HepG2 (cell line): ENCODE results near the gene CDK5RAP1. TPM values are rescaled to one million over a fixed set of nuclear protein-coding genes. Genes with fewer than 3 reads are reported as not detected.

Experiments used
- BRCA1 ChIP-seq: sonication (generic); formaldehyde crosslinking; IDR thresholded peaks from 2 replicates; pipeline ENCODE4 v1.4.0; 2020; ENCODE audit warnings: missing genetic modification reagents
- CAMTA2 ChIP-seq: sonication (generic); formaldehyde crosslinking; IDR thresholded peaks from 2 replicates; pipeline ENCODE4 v1.4.0; 2020; ENCODE audit warnings: mild to moderate bottlenecking, missing genetic modification reagents, borderline replicate concordance
- EZH2 ChIP-seq: conservative IDR thresholded peaks from 2 replicates; pipeline ENCODE4 v1.6.1; 2012; ENCODE audit warnings: mild to moderate bottlenecking, low read depth, low read length, moderate library complexity
- GABPB1 ChIP-seq: IDR thresholded peaks from 2 replicates; pipeline ENCODE4 v1.6.1; 2016; ENCODE audit warnings: mild to moderate bottlenecking, missing genetic modification reagents, moderate library complexity, missing compliant biosample characterization
- HMG20B ChIP-seq: conservative IDR thresholded peaks from 2 replicates; pipeline ENCODE4 v1.6.1; 2016; ENCODE audit warnings: missing genetic modification reagents, missing compliant biosample characterization
- JARID2 ChIP-seq: sonication (generic); formaldehyde crosslinking; IDR thresholded peaks from 2 replicates; pipeline ENCODE4 v1.8.1; 2023; ENCODE audit warnings: missing genetic modification reagents, inconsistent platforms; ENCODE audit not compliant: insufficient replicate concordance
- KLF15 ChIP-seq: sonication (generic); formaldehyde crosslinking; IDR thresholded peaks from 2 replicates; pipeline ENCODE4 v1.8.1; 2023; ENCODE audit warnings: borderline replicate concordance, mild to moderate bottlenecking, inconsistent platforms, missing genetic modification reagents, mixed read lengths
- MBD4 ChIP-seq: IDR thresholded peaks from 2 replicates; pipeline ENCODE4 v1.6.1; 2012; ENCODE audit warnings: low read length, inconsistent platforms, borderline replicate concordance
- PAX8 ChIP-seq: sonication (generic); formaldehyde crosslinking; IDR thresholded peaks from 2 replicates; pipeline ENCODE4 v1.8.0; 2022; ENCODE audit warnings: mild to moderate bottlenecking, missing genetic modification reagents, borderline replicate concordance
- ZBTB3 ChIP-seq: sonication (generic); formaldehyde crosslinking; IDR thresholded peaks from 2 replicates; pipeline ENCODE4 v1.4.0; 2020; ENCODE audit warnings: low read depth, mild to moderate bottlenecking, moderate library complexity, missing genetic modification reagents, borderline replicate concordance
- ZNF10 ChIP-seq: sonication (generic); formaldehyde crosslinking; IDR thresholded peaks from 2 replicates; pipeline ENCODE4 v1.4.0; 2020; ENCODE audit warnings: mild to moderate bottlenecking, low read depth, missing genetic modification reagents, borderline replicate concordance
- ZNF263 ChIP-seq: sonication (generic); formaldehyde crosslinking; IDR thresholded peaks from 2 replicates; pipeline ENCODE4 v1.4.0; 2020; ENCODE audit warnings: missing genetic modification reagents
- ZNF383 ChIP-seq: sonication (generic); formaldehyde crosslinking; IDR thresholded peaks from 2 replicates; pipeline ENCODE4 v1.4.0; 2020; ENCODE audit warnings: missing genetic modification reagents, mild to moderate bottlenecking, borderline replicate concordance
- ZNF557 ChIP-seq: sonication (generic); formaldehyde crosslinking; IDR thresholded peaks from 2 replicates; pipeline ENCODE4 v1.4.0; 2020; ENCODE audit warnings: missing genetic modification reagents
- ZNF615 ChIP-seq: sonication (generic); formaldehyde crosslinking; IDR thresholded peaks from 2 replicates; pipeline ENCODE4 v1.5.0; 2020; ENCODE audit warnings: mild to moderate bottlenecking, missing genetic modification reagents, borderline replicate concordance
- ZNF781 ChIP-seq: sonication (generic); formaldehyde crosslinking; IDR thresholded peaks from 2 replicates; pipeline ENCODE4 v1.5.1; 2020; ENCODE audit warnings: borderline replicate concordance, mild to moderate bottlenecking, missing genetic modification reagents; ENCODE audit errors: not compliant biosample characterization
- polyA plus RNA-seq, 8 experiments: library from polyadenylated mRNA; depleted of rRNA in 3 of 8; stranded (reverse) in 7 of 8; unstranded in 1 of 8; fragments of >200 nt; fragmentation: Illumina TruSeq in 4 of 8; extraction: Trizol in 4 of 8; gene quantifications; 2 replicates each; pipeline versions ENCODE4 v1.2.1 to v1.2.3, GENCODE V29; 2011 to 2016; ENCODE audit warnings: low read depth in 4 of 8, missing spikeins in 1 of 8, mixed read lengths in 1 of 8; ENCODE audit not compliant: insufficient read depth in 1 of 8
- total RNA-seq, 5 experiments: library from RNA; depleted of rRNA; stranded (reverse); fragments of >200 nt; fragmentation: Illumina TruSeq; extraction: Trizol; gene quantifications; 2 replicates each; pipeline ENCODE4 v1.2.3, GENCODE V29; 2016; ENCODE audit warnings: low read depth in 1 of 5
- TF ChIP-seq, protein P1 (sequence below): sonication (generic); formaldehyde crosslinking; IDR thresholded peaks from 2 replicates; pipeline ENCODE4 v1.4.0; 2020; ENCODE audit warnings: mild to moderate bottlenecking, missing genetic modification reagents, borderline replicate concordance
- TF ChIP-seq, protein P2 (sequence below): sonication (generic); formaldehyde crosslinking; IDR thresholded peaks from 2 replicates; pipeline ENCODE4 v1.5.1; 2020; ENCODE audit warnings: missing genetic modification reagents, mild to moderate bottlenecking, borderline replicate concordance
- TF ChIP-seq, protein P3 (sequence below): sonication (generic); formaldehyde crosslinking; IDR thresholded peaks from 2 replicates; pipeline ENCODE4 v1.8.1; 2023; ENCODE audit warnings: mild to moderate bottlenecking, inconsistent platforms, moderate library complexity, missing genetic modification reagents, borderline replicate concordance
- TF ChIP-seq, protein P4 (sequence below): sonication (generic); formaldehyde crosslinking; IDR thresholded peaks from 2 replicates; pipeline ENCODE4 v1.4.0; 2020; ENCODE audit warnings: mild to moderate bottlenecking, missing genetic modification reagents

Gene CDK5RAP1
- total and polyA plus RNA-seq, 2 of the 13 experiments (the other 11 are each of a cell fraction or from before 2014, with no cell fraction given) = 53.6 to 98.2 TPM

DNA sequence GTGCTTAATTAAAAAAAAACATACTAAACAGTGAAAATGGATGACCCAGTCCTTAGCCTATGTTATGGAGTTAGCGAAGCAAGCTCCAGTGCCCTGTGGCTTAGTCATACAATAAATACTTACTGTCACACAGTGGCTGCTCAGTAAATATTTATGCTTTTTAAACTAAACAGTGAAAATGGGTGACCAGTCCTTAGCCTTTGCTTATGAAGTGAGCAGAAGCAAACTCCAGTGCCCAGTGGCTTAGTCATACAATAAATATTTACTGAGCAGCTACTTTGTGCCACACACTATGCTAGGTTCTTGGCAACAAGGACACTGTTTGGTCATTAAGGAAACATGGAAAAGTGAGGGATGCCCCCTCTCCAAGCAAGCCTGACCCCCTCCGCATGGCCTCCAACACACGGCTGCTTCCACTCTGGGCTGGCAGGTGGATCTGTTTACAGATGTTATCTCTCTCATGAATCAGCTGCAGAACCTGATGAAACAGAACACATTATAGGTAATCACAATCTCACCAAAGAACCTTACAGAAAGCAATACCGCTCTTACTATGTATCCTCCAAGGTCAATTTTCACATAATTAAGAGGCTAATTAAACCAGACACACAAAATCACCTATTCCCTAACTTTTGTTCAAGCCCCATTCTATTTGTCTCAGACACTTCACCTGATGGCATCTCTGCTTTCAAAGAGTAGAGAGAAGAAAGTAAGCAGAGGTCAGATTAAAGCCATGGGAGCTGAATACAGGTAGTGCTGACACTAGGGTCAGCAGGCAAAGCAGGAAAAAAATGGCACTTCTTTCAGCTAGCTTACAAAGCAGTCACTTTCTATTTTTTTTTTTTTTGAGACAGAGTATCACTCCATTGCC, 27.3 kb downstream of the CDK5RAP1 start (continued):
- TF ChIP-seq EZH2 (no peak), BRCA1 (CRISPR knock-in tag) (0 out of 2 replicates have a peak, but pooled peaks have one; percentile 68), JARID2 (peak; percentile 95), KLF15 (CRISPR knock-in tag) (no peak), ZNF383 (CRISPR knock-in tag) (no peak), GABPB1 (peak; percentile 48; the same call in 1 of the 2 replicates), ZNF781 (CRISPR knock-in tag) (peak; percentile 92), ZBTB3 (CRISPR knock-in tag) (peak; percentile 100), ZNF10 (no peak), HMG20B (CRISPR knock-in tag) (peak; percentile 85; the same call in 1 of the 2 replicates), PAX8 (CRISPR knock-in tag) (no peak), MBD4 (peak; percentile 86; the same call in 1 of the 2 replicates), ZNF557 (CRISPR knock-in tag) (no peak), ZNF615 (0 out of 2 replicates have a peak, but pooled peaks have one; percentile 25), ZNF263 (no peak), CAMTA2 (CRISPR knock-in tag) (no peak)
- TF ChIP-seq, protein P1, sequence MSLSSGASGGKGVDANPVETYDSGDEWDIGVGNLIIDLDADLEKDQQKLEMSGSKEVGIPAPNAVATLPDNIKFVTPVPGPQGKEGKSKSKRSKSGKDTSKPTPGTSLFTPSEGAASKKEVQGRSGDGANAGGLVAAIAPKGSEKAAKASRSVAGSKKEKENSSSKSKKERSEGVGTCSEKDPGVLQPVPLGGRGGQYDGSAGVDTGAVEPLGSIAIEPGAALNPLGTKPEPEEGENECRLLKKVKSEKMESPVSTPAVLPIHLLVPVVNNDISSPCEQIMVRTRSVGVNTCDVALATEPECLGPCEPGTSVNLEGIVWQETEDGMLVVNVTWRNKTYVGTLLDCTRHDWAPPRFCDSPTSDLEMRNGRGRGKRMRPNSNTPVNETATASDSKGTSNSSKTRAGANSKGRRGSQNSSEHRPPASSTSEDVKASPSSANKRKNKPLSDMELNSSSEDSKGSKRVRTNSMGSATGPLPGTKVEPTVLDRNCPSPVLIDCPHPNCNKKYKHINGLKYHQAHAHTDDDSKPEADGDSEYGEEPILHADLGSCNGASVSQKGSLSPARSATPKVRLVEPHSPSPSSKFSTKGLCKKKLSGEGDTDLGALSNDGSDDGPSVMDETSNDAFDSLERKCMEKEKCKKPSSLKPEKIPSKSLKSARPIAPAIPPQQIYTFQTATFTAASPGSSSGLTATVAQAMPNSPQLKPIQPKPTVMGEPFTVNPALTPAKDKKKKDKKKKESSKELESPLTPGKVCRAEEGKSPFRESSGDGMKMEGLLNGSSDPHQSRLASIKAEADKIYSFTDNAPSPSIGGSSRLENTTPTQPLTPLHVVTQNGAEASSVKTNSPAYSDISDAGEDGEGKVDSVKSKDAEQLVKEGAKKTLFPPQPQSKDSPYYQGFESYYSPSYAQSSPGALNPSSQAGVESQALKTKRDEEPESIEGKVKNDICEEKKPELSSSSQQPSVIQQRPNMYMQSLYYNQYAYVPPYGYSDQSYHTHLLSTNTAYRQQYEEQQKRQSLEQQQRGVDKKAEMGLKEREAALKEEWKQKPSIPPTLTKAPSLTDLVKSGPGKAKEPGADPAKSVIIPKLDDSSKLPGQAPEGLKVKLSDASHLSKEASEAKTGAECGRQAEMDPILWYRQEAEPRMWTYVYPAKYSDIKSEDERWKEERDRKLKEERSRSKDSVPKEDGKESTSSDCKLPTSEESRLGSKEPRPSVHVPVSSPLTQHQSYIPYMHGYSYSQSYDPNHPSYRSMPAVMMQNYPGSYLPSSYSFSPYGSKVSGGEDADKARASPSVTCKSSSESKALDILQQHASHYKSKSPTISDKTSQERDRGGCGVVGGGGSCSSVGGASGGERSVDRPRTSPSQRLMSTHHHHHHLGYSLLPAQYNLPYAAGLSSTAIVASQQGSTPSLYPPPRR (CRISPR knock-in tag) = peak; percentile 94
- TF ChIP-seq, protein P2, sequence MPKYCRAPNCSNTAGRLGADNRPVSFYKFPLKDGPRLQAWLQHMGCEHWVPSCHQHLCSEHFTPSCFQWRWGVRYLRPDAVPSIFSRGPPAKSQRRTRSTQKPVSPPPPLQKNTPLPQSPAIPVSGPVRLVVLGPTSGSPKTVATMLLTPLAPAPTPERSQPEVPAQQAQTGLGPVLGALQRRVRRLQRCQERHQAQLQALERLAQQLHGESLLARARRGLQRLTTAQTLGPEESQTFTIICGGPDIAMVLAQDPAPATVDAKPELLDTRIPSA (CRISPR knock-in tag) = no peak
- TF ChIP-seq, protein P3, sequence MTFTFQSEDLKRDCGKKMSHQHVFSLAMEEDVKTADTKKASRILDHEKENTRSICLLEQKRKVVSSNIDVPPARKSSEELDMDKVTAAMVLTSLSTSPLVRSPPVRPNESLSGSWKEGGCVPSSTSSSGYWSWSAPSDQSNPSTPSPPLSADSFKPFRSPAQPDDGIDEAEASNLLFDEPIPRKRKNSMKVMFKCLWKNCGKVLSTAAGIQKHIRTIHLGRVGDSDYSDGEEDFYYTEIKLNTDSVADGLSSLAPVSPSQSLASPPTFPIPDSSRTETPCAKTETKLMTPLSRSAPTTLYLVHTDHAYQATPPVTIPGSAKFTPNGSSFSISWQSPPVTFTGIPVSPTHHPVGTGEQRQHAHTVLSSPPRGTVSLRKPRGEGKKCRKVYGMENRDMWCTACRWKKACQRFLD (CRISPR knock-in tag) = peak; percentile 52; the same call in 1 of the 2 replicates
- TF ChIP-seq, protein P4, sequence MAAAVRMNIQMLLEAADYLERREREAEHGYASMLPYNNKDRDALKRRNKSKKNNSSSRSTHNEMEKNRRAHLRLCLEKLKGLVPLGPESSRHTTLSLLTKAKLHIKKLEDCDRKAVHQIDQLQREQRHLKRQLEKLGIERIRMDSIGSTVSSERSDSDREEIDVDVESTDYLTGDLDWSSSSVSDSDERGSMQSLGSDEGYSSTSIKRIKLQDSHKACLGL = no peak
